Femur (tissue), 1 donor: ENCODE data around the gene YPEL1.
"Not testable (repeated sequence)": the region's sequence is repeated elsewhere in the genome, so short reads cannot be mapped to it uniquely, and the experiment has no call there.

ENCODE experiments used
- DNase-seq: peaks from one replicate; pipeline ENCODE4 v3.0.0-alpha.2; 2017

The YPEL1 gene

GRCh38 chr22:21697880-21698279, 37.7 kb downstream of the YPEL1 start:
- DNase-seq: no peak

GRCh38 chr22:21697021-21697771, 38.4 kb downstream of the YPEL1 start:
- no peak for DNase-seq

GRCh38 chr22:21696115-21696514, 39.5 kb downstream of the YPEL1 start:
- DNase-seq: no peak

- DNase-seq: no peak
Measured at GRCh38 chr22:21695430-21696085, 40.0 kb downstream of the YPEL1 start.

- no peak for DNase-seq
Measured at GRCh38 chr22:21694795-21695429, 40.7 kb downstream of the YPEL1 start.

- no peak for DNase-seq
Measured at GRCh38 chr22:21694394-21694793, 41.2 kb downstream of the YPEL1 start.

- no peak for DNase-seq
Measured at GRCh38 chr22:21693999-21694341, 41.6 kb downstream of the YPEL1 start.

GRCh38 chr22:21693333-21693998, 42.1 kb downstream of the YPEL1 start:
- no peak for DNase-seq

GRCh38 chr22:21692856-21693255, 42.7 kb downstream of the YPEL1 start:
- not testable (repeated sequence) for DNase-seq

- DNase-seq: no peak
Measured at GRCh38 chr22:21691816-21692215, 43.8 kb downstream of the YPEL1 start.

- no peak for DNase-seq
Measured at GRCh38 chr22:21690401-21690801, 45.2 kb downstream of the YPEL1 start.

- DNase-seq: no peak
Measured at GRCh38 chr22:21688706-21689381, 46.8 kb downstream of the YPEL1 start.

- DNase-seq: no peak
Measured at GRCh38 chr22:21688341-21688705, 47.3 kb downstream of the YPEL1 start.

GRCh38 chr22:21687685-21688259, 47.8 kb downstream of the YPEL1 start:
- DNase-seq: no peak

GRCh38 chr22:21686634-21687393, 48.8 kb downstream of the YPEL1 start:
- DNase-seq: no peak

GRCh38 chr22:21686193-21686608, 49.4 kb downstream of the YPEL1 start:
- DNase-seq: no peak

GRCh38 chr22:21685164-21685513, 50.5 kb downstream of the YPEL1 start:
- DNase-seq: no peak

- DNase-seq: no peak
Measured at GRCh38 chr22:21684492-21685163, 51.0 kb downstream of the YPEL1 start.

GRCh38 chr22:21683401-21683811, 52.2 kb downstream of the YPEL1 start:
- DNase-seq: no peak

GRCh38 chr22:21682385-21683175, 53.0 kb downstream of the YPEL1 start:
- no peak for DNase-seq
